HG03196 (cell line): Measurements from ENCODE around the gene DPP3.
"Not testable (repeated sequence)": the region's sequence is repeated elsewhere in the genome, so short reads cannot be mapped to it uniquely, and the experiment has no call there.

Source experiments
- ATAC-seq: cut with Tn5 transposase; IDR thresholded peaks from one replicate; pipeline ENCODE4 v1.9.1; 2021; ENCODE audit not compliant: unreplicated experiment

The DPP3 gene, protein sequence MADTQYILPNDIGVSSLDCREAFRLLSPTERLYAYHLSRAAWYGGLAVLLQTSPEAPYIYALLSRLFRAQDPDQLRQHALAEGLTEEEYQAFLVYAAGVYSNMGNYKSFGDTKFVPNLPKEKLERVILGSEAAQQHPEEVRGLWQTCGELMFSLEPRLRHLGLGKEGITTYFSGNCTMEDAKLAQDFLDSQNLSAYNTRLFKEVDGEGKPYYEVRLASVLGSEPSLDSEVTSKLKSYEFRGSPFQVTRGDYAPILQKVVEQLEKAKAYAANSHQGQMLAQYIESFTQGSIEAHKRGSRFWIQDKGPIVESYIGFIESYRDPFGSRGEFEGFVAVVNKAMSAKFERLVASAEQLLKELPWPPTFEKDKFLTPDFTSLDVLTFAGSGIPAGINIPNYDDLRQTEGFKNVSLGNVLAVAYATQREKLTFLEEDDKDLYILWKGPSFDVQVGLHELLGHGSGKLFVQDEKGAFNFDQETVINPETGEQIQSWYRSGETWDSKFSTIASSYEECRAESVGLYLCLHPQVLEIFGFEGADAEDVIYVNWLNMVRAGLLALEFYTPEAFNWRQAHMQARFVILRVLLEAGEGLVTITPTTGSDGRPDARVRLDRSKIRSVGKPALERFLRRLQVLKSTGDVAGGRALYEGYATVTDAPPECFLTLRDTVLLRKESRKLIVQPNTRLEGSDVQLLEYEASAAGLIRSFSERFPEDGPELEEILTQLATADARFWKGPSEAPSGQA

DNA sequence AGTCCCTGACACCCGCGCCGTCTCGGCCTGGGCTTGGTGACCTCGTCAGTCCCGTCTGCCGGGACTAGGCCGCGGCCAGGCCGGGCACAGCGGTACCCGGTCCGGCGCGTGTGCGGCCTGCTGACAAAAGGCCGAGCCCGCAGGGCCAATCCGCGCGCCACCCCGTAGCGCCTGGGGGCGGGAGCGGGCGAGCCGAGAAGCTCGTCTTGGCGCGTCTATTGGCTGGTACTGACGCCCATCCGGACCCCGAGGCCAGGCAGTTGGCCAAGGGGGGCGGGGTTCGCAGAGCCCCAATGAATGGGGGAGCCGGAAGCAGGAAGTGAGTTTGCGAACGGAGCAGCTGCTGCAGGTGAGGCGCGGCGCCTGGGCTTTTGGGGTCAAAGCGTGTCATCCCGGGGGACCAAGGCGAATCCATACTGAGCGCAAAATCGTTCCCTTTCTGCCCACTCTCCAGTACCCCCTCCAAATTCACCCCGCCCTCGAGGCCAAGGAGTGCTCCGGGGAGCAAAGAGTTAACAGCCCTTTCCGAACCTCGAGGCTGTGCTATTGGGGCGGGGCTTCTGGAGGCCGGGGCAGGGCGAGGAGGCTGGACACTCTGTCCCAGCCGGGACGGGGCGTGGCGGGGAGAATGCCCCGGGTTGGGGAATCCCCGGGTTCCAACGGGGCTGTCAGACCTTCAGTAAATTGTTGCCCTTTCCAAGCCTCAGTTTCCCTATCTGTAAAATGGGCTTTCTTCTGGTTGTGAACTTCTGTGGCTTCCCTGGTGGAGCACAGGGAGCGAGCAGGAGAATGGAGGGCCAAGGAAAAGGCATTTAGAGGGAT, at the start of gene DPP3:
Gene DPP3 (plus strand): TSS at position 318 of the 822 bp plus-strand sequence. CDS start 1,767 bp downstream, outside the sequence.
- ATAC-seq: peak; percentile 71

DNA sequence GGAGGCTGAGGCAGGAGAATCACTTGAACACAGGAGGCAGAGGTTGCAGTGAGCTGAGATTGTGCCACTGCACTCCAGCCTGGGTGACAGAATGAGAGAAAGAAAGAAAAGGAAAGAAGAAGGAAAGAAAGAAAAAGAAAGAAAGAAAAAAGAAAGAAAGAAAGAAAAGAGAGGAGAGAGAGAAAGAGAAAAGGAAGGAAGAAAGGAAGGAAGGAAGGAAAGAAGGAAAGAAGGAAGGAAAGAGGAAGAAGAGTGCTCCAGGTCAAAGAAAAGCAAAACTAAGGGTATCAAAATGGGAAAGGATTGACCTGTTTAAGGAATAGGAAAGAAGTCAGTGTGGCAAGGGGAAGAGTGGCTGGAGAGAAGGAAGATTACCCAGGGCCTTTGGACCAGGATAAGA, 48.9 kb upstream of the DPP3 start:
- ATAC-seq: not testable (repeated sequence)

DNA sequence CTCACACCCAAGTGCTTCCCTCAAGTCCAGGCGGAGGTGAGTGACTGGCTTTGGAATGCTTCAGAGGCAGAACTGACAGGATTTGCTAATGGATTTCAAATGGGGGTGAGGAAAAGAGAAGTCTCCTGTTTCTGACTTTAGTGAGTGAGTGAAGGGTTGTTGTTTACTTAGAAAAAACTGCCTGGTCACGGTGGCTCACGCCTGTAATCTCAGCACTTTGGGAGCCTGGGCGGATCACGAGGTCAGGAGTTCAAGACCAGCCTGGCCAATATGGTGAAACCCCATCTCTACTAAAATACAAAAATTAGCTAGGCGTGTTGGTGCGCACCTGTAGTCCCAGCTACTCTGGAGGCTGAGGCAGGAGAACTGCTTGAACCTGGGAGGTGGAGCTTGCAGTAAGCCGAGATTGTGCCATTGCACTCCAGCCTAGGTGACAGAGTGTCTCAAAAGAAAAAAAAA, 48.3 kb upstream of the DPP3 start:
- ATAC-seq: not testable (repeated sequence)

DNA sequence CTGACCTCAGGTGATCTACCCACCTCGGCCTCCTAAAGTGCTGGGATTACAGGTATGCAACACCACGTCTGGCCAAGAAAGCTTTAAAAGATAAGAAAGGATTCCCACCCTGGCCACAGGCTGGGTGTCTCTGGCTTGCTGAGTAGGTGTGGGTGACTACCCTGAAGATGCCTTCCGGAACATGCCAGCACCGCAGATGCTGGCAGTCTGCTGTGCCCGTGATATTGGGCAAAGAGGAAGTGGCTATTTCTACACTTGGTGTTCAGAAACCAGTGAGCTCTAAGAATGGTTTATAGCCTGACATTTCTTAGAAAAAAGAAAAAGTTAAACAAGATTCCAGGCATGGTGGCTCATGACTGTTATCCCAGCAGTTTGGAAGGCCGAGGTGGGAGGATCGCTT, 47.6 kb upstream of the DPP3 start:
- ATAC-seq: no peak

DNA sequence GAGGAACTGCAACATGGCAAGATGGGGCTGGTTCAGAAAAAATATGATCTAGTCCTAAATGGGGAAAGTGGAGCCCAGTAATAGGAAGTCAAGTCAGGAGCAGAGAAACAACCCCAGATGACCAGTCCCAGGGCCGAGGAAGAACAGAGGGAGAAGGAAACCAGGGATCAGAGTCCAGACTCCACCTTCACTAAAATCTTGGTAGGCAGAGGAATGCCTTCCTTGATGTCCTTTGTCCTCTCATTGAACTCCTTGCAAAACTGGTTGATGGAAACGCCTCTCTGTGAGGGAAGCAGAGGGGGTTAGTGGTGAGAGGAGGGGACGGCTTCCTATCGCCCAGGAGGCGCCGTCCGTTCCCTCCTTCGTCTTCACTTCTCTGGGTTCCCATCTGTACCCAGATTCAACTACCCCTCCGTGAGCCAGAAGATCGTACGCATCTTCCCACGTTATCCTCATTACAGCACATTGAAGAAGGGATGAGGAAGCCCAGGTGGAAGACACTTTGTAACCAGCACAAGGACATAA, 42.2 kb upstream of the DPP3 start:
- ATAC-seq: peak; percentile 10

DNA sequence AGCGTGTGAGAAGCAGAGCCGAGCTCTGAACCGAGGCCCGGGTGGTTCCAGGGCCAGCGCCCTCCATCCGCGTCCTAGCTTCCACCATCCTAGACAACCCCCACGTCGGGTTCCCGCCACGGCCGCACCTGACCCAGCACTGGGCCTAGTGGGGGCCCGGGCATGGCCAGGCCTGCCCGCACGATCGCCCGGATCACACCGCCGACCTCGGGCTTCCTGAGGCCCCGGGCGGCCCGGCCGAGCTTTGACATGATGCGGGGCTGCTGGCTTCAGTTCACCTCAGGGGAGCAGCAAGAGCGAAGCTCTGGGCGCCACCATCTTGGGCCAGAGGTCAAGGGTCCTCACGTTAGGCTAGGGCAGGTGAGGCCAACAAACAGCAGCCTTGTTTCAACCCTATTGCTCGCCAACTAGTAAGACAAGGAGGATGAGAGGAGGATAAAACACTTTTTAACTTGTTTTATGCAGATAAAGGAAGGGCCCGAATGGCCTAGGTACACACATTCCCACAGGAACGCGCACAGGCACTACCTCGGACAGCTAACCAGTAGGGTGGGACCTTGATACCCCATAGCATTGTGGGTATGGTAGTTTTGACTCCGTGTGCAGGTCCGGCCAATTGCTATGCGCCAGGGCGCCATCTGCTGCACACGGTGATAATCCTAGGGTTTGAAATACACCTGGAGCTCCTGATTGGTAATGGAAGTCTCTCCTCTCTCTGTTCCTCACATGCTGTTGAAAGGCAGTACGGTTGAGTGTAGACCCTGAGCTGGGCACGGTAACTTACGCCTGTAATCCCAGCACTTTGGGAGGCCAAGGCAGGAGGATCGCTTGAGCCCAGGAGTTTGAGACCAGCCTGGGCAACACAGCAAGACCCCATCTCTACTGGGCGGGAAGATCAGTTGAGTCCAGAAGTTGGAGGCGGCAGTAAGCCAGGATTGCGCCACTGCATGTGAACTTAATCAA, 41.4 kb upstream of the DPP3 start, which contains the start of gene MRPL11:
Gene MRPL11 (minus strand): TSS at position 345 of the 963 bp plus-strand sequence. CDS start 94 bp downstream, at position 251.
- peak; percentile 92 for ATAC-seq

DNA sequence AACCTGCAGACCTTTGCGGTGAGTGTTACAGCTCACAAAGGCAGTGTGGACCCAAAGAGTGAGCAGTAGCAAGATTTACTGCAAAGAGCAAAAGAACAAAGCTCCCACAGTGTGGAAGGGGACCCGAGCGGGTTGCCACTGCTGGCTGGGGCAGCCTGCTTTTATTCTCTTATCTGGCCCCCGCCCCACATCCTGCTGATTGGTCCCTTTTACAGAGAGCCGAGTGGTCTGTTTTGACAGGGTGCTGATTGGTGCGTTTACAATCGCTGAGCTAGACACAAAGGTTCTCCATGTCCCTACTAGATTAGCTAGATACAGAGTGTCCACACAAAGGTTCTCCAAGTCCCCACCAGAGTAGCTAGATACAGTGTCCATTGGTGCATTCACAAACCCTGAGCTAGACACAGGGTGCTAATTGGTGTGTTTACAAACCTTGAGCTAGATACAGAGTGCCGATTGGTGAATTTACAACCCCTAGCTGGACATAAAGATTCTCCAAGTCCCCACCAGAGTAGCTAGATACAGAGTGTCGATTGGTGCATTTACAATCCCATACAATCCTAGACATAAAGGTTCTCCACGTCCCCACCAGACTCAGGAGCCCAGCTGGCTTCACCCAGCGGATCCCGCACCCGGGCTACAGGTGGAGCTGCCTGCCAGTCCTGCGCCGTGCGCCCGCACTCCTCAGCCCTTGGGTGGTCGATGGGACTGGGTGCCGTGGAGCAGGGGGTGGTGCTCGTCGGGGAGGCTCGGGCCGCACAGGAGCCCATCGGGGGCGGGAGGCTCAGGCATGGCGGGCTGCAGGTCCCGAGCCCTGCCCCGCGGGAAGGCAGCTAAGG, 39.9 kb upstream of the DPP3 start:
- ATAC-seq: not testable (repeated sequence)

DNA sequence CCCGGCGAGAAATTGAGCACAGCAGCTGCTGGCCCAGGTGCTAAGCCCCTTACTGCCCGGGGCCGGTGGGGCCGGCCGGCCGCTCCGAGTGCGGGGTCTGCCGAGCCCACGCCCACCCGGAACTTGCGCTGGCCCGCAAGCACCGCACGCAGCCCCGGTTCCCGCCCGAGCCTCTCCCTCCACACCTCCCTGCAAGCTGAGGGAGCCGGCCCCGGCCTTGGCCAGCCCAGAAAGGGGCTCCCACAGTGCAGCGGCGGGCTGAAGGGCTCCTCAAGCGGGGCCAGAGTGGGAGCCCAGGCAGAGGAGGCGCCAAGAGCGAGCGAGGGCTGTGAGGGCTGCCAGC, 39.3 kb upstream of the DPP3 start:
- ATAC-seq: not testable (repeated sequence)

DNA sequence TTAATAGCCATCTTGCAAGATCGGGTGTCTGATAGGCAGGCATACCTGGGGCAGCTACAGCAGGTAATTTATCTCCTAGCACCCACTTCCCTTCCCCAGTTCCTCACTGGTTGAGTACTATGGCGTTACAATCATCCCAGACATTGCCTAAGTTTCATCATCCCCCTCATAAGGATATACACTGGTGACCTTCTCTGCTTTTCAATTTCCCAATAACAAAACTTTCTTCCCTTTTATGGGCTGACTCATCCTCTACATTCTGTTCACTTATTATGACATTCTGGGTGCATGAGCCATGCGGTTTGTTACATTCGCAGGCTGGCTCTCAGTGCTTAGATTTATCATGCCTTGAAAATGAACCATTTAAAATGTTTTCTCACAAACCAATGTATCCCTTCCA, 36.6 kb upstream of the DPP3 start:
- no peak for ATAC-seq

DNA sequence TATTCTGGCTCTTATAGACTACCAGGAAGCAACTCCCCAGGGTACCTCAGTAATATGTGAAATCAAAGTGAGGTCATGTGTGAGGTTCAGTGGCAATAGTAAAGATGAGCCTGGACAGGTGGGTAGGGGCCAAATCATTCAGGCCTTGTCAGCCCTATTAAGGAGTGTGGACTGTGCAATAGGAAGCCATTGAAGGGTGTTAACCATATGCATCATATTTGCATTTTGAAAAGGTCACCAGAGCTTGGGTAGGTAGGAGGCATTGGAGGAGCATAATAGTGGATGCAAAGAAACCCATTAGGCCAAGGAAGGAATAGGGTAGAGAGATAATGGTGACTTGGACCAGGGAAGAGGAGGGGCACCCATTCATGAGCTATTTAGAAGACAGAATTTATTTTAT, 33.2 kb upstream of the DPP3 start:
- no peak for ATAC-seq

DNA sequence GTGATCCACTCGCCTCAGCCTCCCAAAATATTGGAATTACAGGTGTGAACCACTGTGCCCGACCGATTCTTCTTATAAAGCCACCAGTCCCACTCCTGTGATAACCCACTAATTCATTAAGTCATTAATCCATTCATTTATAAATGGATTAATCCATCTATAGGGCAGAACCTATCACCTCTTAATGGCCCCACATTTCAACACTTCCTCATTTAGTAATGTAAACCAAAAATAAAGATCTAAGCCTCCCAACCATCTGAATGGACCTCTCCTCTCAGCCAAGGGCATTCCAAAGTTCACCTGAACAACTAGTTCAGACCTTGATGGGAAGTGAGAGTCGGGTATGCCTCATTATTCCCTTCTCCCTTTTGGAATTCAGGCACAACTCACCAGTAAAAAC, 31.7 kb upstream of the DPP3 start:
- no peak for ATAC-seq

DNA sequence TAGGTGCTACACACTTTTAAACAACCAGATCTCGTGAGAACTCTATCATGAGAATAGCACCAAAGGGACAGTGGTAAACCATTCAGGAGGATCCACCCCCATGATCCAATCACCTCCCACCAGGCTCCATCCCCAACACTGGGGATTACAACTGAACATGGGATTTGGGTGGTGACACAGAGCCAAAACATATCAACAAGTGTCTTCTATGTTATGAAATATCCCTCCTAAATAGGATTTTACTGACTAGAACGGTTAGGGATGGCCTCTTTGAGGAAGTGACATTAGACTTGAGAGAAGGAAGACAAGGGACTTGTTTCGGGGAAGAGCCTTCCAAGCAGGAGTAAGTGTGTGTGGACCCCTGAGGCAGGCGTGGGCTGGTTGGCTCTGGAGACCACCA, 29.7 kb upstream of the DPP3 start:
- no peak for ATAC-seq

DNA sequence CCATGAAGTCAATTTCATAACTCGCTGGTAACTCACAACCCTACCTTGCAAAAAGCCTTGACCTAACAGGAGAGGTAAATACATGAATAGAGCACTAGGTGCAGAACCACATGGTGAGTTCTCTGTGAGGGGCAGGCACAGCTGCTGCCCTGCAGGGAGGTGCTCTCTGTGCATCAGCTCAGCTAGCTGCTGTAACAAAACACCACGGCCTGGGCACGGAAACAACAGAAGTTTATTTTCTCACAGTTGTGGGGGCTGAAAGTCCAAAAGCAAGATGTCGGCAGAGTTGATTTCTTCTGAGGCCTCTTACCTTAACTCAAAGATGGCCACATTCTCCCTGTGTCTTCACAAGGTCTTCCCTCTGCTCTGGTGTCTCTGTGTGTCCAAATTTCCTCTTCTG, 28.6 kb upstream of the DPP3 start:
- no peak for ATAC-seq

DNA sequence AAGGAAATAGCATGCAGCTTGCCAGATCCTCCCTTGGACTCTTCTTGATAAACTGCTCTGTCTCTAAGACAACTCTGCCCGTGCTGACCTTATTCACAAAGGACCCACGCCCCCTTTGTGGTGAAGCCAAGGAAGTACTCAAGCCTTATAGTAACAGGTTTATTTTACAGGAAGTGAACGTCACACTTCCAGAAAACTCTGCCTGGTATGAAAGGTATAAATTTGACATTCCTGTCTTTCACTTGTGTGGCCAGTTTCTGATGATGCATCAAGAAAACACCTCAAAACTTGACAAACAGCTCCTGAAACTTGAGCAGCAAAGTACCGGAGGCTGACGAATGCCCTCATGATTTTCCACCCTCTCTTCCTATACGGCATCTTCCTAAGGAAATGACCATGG, 26.0 kb upstream of the DPP3 start:
- ATAC-seq: no peak

DNA sequence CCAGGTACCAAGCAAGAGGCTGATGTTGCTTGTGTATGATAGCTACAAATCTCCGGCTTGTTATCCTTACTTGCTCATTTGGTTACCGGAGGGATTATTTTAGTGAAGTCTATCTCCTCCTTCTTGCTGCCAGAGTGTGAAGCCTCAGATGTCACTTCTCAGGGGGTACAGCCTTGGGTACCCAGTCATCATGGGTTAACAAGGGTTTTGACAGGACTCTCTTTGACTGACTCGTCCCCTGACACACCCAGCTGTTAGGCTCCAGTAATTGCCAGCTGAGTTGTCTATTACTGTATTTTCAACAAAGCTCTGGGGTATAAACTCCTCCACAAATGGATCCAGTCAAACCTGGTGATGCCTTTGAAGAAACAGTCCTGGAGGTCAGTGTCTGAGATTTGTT, 25.4 kb upstream of the DPP3 start:
- ATAC-seq: no peak

DNA sequence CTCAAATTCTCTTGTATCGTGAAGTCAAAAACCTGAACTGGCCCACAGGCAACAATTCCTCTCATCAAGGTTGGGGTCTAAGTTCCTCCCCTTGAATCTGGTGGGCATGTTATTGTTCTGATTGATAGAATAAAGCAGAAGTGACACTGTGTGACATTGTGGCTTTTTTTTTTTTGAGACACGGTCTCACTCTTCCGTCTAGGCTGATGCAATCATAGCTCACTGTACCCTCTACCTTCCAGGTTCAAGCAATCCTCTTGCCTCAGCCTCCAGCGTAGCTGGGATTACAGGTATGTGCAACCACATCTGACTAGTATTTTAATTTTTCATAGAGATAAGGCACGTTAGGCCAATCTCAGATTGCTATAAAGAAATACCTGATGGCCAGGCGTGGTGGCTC, 22.4 kb upstream of the DPP3 start:
- ATAC-seq: no peak

DNA sequence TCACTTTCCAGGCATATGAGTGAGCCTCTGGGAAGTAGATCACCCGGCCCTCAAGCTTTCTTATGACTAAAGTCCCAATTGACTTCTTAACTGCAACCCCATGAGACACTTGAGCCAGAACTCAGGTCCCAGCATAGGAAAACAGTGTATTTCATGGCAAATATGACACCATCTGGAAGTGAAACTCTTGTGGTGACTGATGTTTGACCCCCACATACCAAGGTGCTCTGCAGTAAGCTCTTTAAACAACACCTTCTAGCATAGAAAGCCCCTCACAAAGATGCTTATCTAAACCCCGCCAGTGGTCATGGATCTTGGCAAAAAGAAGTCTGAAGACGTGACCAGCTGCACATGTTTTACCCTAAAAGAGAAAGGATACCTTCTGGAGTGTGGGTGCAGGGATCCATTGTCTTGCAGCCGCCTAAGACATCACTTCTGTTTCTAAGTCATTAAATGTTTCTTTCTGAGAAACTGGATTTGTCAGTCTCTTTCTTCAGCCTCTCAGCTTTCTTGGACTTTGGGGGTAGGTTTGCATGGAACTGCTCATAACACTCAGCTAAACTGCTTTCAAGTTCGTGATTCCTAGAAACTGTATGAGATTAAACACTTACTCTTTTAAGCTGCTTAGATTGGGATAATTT, 21.0 kb upstream of the DPP3 start:
- ATAC-seq: no peak

DNA sequence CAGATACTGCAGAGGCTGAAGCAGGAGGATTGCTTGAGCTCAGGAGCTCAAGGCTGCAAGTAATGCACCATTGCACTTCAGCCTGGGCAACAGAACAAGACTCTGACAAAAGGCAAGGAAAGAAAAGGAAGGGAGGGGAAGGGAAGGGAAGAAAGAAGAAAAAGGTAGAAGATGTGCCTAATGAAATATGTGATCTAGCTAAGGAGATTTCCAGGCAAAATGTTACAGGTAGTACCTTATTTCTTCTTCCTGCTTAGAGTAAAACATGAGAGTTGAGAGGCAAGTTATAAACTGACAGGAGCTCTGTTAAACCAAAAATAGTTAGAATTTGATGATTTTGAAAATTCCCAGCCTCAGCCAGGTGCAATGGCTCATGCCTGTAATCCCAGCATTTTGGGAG, 18.2 kb upstream of the DPP3 start:
- no peak for ATAC-seq

DNA sequence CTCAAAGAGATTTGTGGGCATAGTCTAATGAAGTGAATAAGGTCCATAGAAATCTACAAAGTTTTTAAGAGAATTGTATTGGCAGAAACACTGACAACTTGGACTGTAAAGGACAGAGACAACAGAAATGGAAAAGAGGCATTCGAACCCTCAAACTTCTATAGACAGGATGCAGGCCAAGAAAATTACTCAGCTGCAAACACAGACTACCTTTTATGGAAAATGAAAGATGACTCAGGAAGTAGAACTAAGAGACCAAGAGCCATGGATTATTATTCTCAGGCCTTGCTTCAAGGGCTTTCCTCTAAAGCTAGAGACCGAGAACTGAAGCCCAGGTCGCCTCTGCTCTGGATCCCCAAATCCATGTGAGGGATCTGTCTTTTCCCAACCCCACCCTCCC, 17.3 kb upstream of the DPP3 start:
- no peak for ATAC-seq
